Umbilical cord (tissue), 2 donors: ENCODE results near the gene EFCC1. TPM values are rescaled to one million over a fixed set of nuclear protein-coding genes. Genes with fewer than 3 reads are reported as not detected.

Experiments
- DNase-seq: peaks from one replicate; pipeline ENCODE4 v3.0.0-alpha.2; 2015; ENCODE audit warnings: low spot score
- total RNA-seq: library from RNA; depleted of rRNA; stranded (reverse); fragments of >200 nt; gene quantifications from one replicate; pipeline ENCODE4 v1.2.3, GENCODE V29; 2014; ENCODE audit warnings: low replicate concordance; ENCODE audit not compliant: insufficient read depth

The EFCC1 gene, protein sequence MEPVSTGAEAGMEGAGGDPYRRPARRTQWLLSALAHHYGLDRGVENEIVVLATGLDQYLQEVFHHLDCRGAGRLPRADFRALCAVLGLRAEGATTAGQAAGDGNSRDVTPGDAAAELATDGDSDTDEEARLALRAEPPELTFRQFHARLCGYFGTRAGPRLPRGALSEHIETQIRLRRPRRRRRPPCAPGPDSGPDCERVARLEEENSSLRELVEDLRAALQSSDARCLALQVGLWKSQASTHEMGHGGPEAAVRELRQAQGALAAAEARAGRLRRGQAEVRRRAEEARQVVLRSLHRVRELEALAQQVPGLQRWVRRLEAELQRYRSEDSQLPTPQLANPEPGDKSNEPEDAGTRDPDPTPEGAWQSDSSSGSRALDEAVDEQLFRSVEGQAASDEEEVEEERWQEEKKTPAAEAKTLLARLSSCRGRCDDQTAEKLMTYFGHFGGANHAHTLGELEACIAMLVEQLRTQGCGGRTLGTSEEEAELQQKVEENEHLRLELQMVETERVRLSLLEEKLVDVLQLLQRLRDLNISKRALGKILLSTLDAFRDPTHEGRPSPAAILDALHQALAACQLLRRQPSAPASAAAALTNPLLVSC
- total RNA-seq: not detected

DNA sequence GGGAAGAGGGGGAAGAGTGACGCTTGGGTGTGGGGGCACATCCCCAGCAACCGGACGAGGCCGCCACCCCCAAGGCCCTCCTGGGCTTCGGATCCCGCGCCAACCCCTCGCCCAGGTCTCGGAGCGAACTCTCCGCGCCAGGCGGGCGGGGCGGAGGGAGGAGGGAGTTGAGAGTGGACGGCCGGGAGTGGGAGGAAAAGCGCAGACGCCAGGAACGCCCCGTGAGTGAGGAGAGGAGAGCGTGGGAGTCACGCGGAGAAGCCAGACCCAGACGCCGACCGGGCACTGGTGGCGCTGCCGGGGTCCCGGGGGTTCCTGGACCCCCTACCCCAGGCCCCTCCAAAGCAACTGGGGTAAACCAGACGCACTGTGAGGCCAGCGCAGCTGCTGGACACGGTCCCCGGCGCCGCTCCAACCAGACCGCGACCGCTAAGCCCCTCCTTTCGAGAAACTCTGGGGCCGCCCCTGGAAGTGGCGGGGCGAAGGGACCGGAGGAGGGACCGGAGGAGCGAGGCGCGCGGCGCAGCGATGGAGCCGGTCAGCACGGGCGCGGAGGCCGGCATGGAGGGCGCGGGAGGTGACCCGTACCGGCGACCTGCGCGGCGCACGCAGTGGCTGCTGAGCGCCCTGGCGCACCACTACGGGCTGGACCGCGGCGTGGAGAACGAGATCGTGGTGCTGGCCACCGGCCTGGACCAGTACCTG, at the start of gene EFCC1:
Gene EFCC1, plus strand, starts transcription at position 204 of the 705 bp plus-strand sequence. Its CDS starts 325 bp downstream, at position 529.
- DNase-seq: peak; percentile 57

DNA sequence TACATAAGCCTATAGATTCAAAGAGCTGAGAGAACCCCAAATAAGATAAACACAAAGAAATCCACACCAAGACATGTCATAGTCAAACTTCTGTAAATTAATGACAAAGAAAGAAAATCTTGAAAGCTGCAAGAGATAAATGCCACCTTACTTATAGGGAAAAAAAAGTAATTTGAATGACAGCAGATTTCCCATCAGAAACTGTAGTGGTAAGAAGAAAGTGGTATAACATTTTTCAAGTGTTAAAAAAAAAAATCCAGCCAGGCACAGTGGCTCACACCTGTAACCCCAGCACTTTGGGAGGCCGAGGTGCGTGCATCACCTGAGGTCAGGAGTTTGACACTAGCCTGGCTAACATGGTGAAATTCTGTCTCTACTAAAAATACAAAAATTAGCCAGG, 44.7 kb upstream of the EFCC1 start:
- no peak for DNase-seq

DNA sequence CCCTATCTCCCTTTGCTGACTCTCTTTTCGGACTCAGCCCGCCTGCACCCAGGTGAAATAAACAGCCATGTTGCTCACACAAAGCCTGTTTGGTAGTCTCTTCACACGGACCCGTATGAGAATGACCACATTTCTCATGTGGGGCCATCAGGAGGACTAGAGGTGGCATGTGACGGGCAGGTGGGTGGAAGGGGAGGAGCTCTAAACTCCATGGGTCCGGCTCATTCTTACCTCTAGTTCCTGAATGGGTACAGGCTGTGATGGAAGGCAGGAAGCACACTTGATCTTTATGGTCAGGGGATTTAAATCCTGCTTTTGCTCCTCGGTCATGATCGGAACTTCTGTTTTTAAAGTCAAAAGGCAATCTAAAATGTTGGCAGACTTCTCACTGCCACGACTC, 35.8 kb upstream of the EFCC1 start:
- DNase-seq: no peak

DNA sequence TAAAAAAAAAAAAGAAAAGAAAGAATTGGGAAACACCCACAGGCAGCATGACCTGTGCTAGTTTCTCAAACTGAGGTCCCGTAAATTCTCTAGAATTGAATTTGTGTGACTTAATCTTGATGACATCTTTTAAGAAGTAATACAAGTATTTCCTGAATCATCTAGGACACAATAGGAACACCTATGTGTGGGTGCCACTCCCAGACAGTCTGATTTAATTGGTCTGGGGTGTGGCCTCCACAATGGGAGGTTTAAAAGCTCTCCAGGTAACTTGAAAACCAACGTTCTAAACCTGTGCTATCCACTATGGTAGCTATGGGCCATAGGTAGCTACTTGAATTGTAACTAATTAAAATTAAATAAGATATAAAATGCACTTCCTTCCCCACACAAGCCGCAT, 35.3 kb upstream of the EFCC1 start:
- no peak for DNase-seq

DNA sequence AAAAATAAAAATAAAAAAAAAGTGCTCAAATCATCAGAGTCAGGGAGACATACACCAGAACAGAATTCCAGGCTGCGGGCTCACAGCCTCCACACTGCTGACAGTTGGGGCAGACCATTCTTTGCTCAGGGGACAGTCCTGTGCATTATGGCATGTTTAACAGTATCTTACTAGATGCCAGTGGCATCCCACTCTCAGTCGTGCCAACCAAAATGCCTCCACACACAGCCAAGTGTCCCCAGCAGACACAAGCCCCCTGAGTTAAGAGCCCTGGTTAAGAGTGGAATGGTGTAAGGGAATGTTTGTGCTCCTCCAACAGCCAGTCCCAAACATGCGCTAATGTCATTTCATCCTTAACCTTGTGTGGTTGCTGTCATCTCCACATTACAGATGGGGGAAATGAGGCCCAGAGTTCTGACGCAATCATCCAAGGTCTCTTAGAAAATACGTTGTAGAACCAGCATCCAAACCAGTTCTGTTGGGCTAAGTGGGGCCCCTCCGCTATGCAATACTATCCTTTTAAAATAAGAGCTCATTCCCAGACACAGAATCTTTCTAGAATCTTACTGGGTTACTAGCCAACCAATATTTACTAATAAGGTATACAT, 33.3 kb upstream of the EFCC1 start:
- peak; percentile 59 for DNase-seq

DNA sequence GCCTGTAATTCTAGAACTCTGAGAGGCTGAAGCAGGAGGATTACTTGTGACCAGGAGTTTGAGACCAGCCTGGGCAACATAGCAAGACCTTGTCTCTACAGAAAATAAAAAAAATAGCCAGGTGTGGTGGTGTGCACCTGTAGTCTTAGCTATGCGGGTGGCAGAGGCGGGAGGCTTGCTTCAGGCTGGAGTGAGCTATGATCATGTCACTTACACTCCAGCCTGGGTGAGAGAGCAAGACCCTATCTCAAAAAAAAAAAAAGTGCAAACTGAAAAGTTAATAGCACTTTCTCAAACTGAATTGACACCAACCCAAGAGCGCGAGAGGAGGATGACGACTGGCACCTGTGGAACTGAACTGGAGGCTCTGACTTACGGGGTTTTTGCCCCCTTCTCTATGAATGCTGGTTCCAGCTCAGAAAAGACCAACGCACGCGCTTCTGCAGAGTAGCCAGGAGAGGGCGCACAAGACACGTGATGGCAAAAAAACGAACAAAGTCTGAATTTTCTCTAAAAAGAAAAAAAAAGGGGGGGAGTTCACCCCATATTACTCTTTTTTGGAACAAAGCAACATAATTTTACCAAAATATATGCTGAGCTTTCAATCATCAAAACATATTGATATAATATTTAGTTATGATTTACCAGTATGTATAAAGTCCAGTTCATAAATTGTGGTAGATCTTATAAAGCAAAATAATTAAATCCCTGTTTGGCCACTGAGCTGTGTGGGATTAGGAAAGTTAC, 30.9 kb upstream of the EFCC1 start:
- peak; percentile 43 for DNase-seq

DNA sequence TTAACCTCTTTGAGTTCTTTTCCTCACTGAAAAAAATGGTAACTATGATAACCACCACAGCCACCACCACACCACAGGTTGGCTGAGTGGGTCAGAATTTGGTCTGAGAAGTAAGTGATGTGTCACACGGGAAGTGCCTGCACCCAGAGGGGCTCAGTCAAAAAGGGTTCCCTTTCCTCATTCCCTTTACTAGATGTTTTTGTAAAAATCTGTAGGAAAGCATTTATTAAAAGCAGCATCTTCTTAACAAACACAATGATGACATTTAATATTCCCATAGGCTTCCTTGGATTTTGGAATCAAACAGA, 30.4 kb upstream of the EFCC1 start:
- no peak for DNase-seq

DNA sequence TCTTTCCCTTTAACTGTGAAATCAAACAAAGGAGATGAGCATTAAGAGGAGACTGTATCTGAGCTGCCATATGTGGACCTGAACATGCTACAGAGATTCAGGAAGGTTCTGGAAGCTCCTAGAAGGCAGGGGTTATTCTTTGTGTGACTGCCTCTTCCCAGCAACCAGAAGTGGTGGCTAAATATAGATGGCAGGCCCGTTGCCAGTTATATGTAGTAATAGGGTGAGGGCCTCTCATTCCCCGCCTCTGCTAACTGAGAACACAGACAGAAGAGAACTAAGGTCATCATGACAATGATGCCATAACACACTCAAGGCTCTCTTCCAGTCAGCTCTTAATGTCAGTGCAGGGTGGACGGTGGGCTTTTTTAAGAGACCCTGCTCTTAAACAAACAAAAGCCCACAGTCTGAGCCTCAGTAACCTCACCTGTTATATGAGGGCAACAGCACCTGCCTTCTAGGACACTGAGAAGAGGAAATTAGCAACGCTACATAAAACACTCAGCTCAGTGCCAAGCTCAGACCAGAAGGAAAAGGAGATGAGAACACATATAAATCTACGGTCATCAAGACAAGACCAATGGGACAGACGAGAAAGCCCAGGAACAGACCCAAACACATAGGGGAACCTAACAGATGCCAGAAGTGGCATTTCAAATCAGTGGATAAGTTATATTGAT, 29.5 kb upstream of the EFCC1 start:
- peak; percentile 59 for DNase-seq

DNA sequence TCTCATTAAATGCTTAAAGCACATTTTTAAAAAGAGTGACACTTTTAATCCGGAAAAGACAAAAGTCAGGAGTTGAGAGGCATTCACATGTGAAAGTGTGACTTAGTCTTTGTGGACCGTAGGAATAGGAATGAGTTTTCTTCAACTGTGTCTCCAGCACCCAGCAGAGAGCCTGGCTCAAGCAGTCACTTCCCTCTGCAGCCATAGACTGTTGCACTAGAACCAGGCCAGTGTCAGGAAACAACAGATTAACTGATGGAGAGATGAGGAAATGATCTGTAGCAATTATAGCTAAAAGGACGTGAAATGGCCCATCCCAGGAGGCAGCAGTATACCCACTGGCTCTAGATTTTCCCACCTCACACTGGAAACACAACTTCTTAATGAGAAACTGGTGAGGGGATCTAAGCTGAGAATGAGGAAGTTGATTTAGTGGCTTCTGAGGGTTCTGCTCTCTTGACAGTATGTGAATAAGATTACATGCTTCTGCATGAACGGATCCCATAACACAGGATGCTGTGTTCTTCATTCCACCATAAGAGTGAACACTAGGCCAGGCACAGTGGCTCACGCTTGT, 27.0 kb upstream of the EFCC1 start:
- DNase-seq: no peak

DNA sequence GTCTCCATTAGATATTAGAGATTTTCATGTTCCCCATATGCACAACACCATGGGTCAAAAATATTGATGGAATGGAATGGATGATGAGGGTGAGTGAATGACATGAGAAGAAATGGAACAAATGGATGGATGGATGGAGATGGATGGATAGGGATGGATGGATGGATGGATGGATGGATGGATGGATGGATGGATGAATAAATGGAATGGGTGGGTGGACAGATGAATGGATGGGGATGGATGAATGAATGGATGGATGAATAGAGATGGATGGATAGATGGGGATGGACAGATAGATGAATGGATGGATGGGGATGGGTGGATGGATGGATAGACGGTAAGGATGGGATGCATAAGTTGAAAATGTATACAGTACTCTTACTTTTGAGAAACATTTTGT, 25.8 kb upstream of the EFCC1 start:
- DNase-seq: no peak

DNA sequence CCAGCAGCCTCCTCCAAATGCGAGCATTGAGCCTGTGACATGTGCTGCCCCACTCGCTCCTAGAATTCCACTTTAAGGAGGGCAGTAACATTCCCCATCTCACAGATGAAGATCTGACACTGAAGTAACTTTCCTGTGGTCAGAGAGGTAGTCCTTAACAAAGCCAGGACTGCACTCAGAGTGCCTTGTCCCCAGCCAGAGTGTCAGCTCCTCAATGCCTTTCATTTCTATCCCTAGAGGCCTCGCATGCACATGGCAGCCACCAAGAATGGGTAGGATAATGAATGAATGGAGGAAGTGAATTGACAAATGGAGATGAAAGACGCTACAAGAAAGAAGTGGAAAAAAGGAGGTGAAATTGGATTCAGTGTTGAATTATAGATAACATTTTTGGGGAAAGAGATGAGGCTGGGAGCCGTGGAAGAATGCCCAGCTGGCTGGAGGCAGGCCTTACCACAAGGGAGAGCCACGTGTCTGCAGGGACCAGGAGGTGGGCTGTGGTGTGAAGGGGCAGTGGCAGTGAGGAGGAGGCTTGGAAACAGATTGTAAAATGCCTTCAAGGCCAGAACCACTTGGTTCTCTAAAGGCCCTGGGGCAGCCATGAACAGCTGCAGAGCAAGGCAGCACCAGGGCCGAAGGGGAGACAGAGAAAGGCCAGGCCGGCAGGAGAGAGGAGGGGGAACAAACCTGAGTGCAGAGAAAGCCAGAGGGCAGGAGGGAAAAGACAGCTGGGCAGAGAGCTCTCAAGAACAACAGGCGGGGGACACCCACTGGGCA, 17.6 kb upstream of the EFCC1 start:
- DNase-seq: no peak

DNA sequence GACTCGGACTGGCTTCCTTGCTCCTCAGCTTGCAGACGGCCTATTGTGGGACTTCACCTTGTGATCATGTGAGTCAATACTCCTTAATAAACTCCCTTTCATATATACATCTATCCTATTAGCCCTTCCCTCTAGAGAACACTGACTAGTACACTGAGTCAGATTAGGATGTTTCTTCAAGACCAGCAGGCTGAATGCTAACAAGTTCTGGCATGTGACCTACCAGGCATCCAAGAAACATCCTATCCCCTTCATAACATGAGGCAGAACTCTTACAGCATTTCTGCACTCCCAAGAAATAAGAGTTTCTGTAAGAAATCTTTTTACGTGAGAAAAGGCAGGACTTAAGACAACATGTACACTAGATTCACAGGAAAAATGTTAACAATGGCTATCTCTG, 16.5 kb upstream of the EFCC1 start:
- no peak for DNase-seq

DNA sequence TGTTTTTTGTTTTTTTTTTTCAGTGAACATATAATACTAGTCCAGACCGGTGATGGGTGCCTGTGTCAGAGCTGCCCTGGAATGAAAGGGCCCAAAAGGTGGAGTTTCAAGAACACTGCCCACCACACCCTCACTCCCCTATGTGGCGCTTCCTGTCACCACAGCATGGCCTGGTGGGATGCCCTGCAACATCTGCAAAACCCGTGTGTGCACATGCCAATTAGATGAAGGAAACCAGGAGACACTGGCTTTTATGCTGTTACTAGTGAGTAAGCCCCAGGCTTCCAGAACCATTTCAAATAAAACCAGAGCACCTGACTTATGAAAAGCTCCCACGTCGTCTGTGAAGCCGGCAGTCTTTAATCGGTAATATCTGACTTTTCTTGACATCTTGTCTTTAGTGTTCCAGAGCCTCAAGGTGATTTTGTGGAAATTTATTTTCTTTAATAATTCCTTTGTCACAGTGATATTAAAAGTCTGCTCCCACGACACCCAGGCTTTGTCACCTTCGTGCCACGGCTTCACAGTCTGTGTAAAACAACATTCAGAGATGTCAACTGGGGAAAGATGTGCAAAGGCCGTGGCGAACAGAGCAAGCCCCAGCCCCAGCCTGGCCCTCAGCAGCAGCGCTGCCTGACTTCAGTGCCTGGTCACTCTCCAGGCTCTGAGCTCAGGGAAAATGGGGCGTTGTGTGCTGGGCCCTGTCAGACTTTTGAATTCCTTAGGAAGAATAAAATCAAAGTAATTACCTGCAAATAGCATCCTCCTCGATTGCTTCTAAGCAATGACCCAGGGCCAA, 13.6 kb upstream of the EFCC1 start:
- DNase-seq: peak; percentile 52

DNA sequence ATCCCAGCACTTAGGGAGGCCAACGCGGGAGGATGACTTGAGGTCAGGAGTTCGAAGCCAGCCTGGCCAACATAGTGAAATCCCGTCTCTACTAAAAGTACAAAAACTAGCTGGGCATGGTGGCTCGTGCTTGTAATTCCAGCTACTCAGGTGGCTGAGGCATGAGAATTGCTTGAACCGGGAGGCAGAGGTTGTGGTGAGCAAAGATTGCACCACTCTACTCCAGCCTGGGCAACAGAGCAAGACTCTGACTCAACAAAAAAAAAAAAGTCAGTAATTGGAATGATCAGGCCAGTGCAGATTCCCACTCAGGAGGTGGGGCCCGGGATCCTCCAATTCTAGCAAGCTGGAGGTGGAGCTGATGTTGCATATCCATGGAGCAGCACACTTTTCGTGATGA, 12.8 kb upstream of the EFCC1 start:
- no peak for DNase-seq

DNA sequence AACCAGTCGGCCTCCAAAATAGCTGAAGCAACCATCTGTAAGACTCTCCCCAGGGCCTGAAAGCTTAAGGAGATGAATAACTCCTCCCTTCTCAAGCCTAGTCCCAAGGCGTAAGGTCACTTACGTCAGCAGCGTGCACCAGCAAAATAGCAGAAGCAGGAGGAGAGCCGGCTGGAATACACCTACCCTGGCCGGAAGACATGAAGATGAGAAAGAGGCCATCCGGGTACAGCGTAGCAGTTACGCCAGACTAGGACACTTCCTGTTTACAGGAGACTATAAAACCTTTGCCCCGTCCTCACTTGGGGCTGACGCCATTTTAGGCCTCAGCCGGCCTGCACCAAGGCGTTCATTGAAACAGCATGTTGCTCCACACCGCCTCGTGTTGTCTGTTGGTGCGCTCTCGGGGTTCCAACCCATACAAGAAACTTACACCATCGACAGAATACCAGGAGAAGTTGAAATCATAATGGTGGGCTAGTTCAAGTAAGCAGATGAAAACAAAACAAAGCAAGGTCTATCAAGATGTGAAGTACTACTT, 9.7 kb upstream of the EFCC1 start:
- DNase-seq: no peak

DNA sequence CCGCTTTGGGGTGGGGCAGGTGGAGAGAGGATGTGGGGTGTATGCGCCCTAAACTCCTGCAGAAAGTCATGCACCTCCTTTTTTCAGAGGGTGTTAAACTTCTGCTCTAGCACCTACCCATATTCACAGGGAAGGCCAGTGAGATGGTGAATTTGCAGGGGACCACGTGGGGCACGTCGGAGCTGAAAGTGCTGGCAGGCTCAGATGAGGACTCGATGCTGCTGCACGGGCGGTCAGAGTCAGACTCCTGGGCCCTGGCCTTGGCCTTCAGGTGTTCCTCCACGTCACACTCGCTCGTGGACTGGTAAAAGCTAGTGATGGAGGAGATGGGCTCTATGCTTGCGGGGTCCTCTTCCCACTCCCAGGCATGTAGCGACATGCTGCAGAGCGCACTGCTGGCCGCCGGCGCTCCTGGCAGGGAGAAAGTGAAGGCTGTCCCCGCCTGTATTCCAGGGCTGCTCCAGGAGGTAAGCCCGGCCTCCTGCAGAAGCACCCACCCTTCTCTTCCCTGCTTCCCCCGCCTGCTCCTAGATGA, 8.1 kb upstream of the EFCC1 start:
- DNase-seq: no peak

DNA sequence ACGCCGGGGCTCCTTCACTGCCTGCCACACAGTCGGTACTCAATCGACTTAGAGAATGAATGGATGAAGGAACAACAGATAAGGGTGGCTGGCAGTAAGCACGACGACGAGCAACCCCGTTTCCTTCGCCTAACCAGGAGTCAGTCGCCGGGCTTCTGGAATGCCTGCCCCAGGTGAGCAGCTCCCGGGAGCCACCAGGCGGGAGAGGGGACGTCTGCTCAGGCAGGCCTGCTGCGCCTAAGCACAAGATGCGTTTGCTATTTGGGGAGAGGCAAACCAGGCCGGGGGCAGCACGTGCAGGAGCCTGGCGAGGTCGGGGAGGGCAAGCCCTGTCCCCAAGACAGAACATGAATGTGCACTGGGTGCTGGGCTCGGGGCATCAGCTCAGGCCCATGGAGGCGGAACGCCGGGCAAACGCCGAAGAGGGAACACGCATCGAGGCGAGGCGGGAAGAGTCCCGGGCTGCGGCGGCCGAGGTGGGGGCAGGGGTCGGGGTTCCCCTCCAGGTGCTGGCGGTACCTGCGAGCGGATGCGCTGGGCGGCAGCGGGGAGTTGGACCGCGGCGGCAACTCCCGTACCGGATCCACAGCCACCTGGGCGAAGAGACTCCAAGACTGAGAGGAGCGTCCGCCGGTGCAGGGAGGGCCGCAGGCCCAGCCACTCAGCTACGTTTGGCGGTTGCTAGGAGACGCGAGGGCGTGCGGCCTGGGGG, 7.5 kb upstream of the EFCC1 start, which contains the start of gene CFAP92:
Gene CFAP92, minus strand, starts transcription at position 616 of the 712 bp plus-strand sequence. CDS start 772 bp downstream, outside the sequence.
- peak; percentile 82 for DNase-seq

DNA sequence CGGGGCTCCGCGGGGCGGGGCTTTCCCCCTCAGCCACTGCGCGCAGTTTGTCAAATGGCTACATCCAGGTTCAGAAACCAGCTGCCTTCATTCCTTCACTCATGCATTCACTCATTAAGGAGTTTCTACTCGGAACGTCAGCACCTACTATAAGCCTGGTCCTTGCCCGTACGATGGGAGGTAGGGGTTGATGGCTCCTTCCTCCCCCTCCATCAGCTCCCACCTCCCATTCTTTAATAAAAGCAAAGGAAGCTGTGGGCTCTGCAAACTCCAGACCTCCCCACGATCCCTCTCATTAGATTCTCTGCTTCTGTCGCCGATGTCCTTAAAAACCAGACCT, 7.0 kb upstream of the EFCC1 start:
- no peak for DNase-seq
